Natural killer cell treated with Interleukin-12 subunit alpha and Interleukin-12 subunit beta and Interleukin-15 and Interleukin-18, amount 100 ng/mL, for 72 hours (primary cell): ENCODE measurements around the gene NMRAL1. TPM values are rescaled to one million over a fixed set of nuclear protein-coding genes. Genes with fewer than 3 reads are reported as not detected.

Experiments
- ATAC-seq, 2 donors: fragments of 150-1000 bp; cut with Tn5 transposase in 1 of 2; sonication (Bioruptor Pico), chemical (Tn5 transposase) in 1 of 2; 2 replicates each; pipeline ENCODE4 v1.10.0; 2021
- DNase-seq: peaks from one replicate; pipeline ENCODE4 v3.0.0; 2022; ENCODE audit warnings: low spot score
- H3K27ac Mint-ChIP-seq, 2 donors: 1 replicate in 1 of 2; 2 replicates in 1 of 2; pipeline ENCODE4 v1.8.0; 2022; ENCODE audit warnings: mixed read lengths in 2 of 2, mild to moderate bottlenecking in 1 of 2, moderate library complexity in 1 of 2
- H3K27me3 Mint-ChIP-seq, 2 donors: 1 replicate in 1 of 2; 2 replicates in 1 of 2; pipeline ENCODE4 v1.8.0; 2022; ENCODE audit warnings: mixed read lengths in 2 of 2
- H3K36me3 Mint-ChIP-seq: one replicate; pipeline ENCODE4 v1.8.0; 2022; ENCODE audit warnings: mixed read lengths
- H3K4me1 Mint-ChIP-seq, 2 donors: 1 replicate in 1 of 2; 2 replicates in 1 of 2; pipeline ENCODE4 v1.8.0; 2022; ENCODE audit warnings: low read depth in 2 of 2, mixed read lengths in 2 of 2, mild to moderate bottlenecking in 1 of 2
- H3K4me3 Mint-ChIP-seq: one replicate; pipeline ENCODE4 v1.8.0; 2022; ENCODE audit warnings: mixed read lengths
- H3K9me3 Mint-ChIP-seq: 2 replicates; pipeline ENCODE4 v1.8.0; 2022; ENCODE audit warnings: mixed read lengths
- total RNA-seq, 2 donors: library from RNA; stranded (reverse); gene quantifications; one replicate each; pipeline ENCODE4 v1.2.3, GENCODE V29; 2022

The NMRAL1 gene
- total RNA-seq, 2 donors from 2014 or later: 40.7 to 80.9 TPM

DNA sequence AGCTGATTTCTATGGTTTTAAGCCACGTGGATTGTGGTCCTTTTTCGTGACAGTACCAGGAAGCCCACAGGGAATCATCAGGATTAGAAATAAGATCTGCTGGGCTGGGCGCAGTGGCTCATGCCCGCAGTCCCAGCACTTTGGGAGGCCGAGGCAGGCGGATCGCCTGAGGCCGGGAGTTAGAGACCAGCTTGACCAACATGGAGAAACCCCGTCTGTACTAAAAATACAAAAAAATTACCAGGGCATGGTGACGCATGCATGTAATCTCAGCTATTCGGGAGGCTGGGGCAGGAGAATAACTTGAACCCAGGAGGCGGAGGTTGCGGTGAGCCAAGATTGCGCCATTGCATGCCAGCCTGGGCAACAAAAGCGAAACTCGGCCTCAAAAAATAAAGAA lies 6.5 kb downstream of the NMRAL1 start:
- no peaks in the 10 kb centered on the region for H3K27me3 Mint-ChIP-seq
- H3K27ac Mint-ChIP-seq: peak overlapping the region in 1 of 2 donors; percentile 98
- DNase-seq (no peak), ATAC-seq (no peak)
- H3K36me3 Mint-ChIP-seq: peaks cover 5% of the 10 kb centered on the region
- H3K9me3 Mint-ChIP-seq: no peaks in the 10 kb centered on the region
- no peak overlapping the region for H3K4me3 Mint-ChIP-seq
- peaks cover 24 to 26% of the 10 kb centered on the region in 2 donors for H3K4me1 Mint-ChIP-seq

DNA sequence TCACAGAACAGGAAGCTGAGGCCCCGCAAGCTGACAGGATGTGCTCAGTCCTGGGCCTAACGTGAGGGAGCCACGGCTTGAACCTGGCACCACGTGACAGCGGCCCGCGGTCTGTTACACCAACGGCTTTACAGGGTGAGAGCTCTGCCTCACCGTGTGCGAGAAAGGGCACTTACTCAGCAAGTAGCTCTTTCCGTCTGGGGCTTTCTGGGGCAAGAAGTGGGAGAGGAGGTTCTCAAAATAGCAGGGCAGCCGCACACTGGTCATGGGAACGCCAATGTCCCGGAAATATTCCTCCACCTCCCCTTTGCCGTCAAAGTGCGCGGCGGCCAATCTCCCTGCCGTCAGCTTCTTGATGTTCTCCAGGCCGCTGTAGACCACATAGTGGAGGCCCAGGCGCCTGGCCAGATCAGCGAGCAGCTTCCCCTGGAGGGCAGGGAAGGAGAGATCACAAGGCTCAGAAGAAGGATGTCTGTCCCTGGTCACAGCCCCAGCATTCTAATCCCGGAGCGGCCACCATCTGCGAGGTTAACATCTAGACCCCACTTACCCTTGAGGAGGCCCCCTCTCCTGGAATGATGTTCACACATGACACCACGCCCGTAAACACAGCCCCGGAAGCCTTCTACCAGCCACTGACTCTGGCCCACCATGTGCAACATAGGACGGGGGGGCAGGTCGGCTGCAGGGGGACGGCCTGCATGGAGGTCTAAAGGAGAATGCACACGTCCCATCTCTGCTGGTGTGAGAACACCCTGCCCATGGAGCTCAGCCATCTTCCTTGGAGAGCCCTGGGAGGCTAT lies 8.2 kb downstream of the NMRAL1 start:
- Mint-ChIP-seq H3K4me3 (peak overlapping the region; percentile 77), H3K36me3 (peaks cover 5% of the 10 kb centered on the region)
- peak; percentile 93 for DNase-seq

DNA sequence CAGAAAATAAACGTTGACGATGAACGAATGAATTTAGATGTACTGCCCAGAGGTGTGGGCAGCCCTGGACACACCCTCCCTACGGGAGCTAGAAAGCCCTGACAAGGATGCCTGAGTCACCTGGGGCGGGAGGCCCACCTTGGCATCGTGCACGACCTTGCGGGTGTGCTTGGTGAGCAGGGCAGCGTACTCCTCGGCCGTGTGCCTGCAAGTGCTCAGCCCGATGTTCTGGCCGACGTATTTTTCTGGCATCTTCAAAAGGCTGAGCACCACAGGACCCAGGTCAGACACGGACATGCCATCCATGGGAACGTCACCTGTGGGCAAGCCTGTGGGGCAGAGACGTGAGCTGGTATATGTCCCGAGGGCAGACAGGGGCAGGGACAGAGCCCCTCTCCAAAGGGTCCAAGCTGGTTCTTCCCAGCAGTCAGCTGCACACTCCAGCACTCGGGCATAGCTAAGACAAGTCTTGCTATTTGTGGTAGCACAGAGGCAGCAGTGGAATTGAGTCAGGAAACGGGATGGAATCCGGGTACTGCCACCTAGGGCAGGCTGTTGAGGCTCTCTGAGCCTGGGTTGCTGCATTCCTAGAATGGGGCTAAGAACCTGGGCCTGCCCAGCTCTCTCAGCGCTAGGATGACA lies 10.8 kb downstream of the NMRAL1 start:
- Mint-ChIP-seq H3K9me3 (no peaks in the 10 kb centered on the region), H3K27ac (peak overlapping the region; percentile 53 to 76), H3K4me3 (no peak overlapping the region), H3K4me1 (peaks cover 37 to 39% of the 10 kb centered on the region in 2 donors), H3K36me3 (peaks cover 5% of the 10 kb centered on the region), H3K27me3 (no peaks in the 10 kb centered on the region)
- ATAC-seq: no peak
- DNase-seq: no peak

More for the DNA sequence above, 8.2 kb downstream of the NMRAL1 start:
- Mint-ChIP-seq H3K27me3 (no peaks in the 10 kb centered on the region), H3K4me1 (peaks cover 23 to 24% of the 10 kb centered on the region in 2 donors), H3K9me3 (no peaks in the 10 kb centered on the region), H3K27ac (peak overlapping the region; percentile 97 to 98)
- peak; percentile 97 to 98 for ATAC-seq

DNA sequence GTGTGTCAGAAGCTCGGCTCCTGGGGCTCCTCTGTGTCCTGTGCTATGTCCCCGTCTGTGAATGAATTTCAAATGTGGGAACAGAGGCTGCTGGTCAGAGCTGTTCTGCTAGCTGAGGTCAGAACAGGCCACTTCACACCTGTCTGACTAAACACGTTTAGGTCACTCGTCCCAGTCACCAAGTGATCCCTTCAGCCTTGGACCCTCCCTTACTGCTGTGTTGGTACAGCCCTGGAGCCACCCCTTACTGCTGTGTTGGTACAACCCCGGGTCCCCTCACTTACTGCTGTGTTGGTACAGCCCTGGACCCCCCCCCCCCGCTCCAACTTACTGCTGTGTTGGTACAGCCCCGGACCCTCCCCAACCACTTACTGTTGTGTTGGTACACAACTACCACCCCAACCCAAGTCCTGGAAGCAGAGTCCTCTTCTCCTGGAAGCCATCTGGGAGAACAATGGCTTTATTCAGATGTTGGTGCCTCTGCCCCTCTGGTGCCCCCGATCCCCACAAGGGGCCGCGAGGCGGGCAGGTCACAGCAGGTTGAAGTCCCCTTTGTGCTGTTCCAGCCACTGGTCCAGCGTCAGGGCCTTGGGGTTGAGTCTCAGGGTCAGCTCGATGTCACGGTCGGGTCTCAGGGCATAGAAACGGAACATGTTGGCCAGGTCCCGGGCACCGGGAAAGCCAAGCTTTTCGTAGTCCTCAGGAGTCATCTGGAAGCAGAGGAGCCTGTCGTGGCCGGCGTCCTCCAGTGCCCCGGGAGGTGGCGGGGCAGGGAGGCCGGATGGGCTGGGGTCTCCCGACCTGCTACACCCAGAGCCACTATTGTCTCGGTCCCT lies 13.0 kb downstream of the NMRAL1 start:
- DNase-seq (no peak), ATAC-seq (no peak)
- Mint-ChIP-seq H3K4me3 (no peak overlapping the region), H3K27me3 (no peaks in the 10 kb centered on the region), H3K36me3 (no peaks in the 10 kb centered on the region), H3K4me1 (peaks cover 31 to 36% of the 10 kb centered on the region in 2 donors), H3K9me3 (no peaks in the 10 kb centered on the region), H3K27ac (peak overlapping the region in 1 of 2 donors; percentile 51)

- Mint-ChIP-seq H3K9me3 (no peaks in the 10 kb centered on the region), H3K4me3 (no peak overlapping the region), H3K36me3 (no peaks in the 10 kb centered on the region), H3K27ac (peak overlapping the region in 1 of 2 donors; percentile 51), H3K4me1 (peaks cover 26 to 30% of the 10 kb centered on the region in 2 donors), H3K27me3 (no peaks in the 10 kb centered on the region)
- DNase-seq (no peak), ATAC-seq (no peak)
Measured at GRCh38 chr16:4460936-4461249, 13.5 kb downstream of the NMRAL1 start.

DNA sequence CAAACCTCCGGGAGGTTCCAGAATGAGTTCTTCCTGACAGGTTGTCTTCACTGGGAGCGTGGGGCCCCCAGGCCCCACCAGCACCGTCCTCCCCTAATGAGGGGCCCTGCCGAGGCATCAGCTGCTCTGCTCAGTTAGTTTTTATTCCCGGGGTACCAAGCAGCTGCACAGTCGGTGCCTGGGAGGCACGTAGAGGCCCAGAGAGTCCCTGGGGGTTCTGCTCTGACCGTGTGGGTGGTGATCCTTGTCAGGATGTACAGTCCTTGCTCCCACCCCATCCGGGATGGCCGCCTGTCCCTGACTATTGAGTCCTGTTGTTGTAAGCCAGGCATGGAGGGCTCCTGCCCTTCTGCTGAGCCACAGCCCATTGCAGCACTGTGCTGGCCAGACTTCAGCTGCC lies 18.5 kb downstream of the NMRAL1 start:
- DNase-seq (no peak), ATAC-seq (no peak)
- H3K4me3 Mint-ChIP-seq: no peak overlapping the region
- H3K4me1 Mint-ChIP-seq: peaks cover 11 to 21% of the 10 kb centered on the region in 2 donors
- H3K27me3 Mint-ChIP-seq: no peaks in the 10 kb centered on the region
- H3K27ac Mint-ChIP-seq: no peak overlapping the region
- H3K9me3 Mint-ChIP-seq: no peaks in the 10 kb centered on the region
- peaks cover 4% of the 10 kb centered on the region for H3K36me3 Mint-ChIP-seq

DNA sequence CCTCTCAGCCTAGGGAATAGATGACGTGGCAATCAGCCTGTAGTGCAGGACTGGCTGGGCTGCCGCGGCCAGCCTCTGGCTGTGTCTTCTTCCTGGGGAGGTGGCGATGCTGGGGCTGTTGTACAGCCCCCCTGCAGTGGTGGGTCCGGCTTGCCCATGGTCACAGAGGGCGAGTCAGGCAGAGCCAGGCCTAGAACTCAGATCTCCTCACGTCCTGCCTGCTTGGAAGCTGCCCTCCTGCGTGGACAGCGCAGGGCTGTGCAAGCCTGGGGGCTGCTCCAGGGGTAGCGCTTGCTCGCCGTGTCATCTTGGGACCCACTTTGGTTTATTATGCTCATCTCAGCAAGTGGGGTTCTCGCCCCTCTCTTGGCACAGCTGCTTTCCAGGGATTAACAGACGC lies 19.3 kb downstream of the NMRAL1 start:
- H3K27me3 Mint-ChIP-seq: no peaks in the 10 kb centered on the region
- ATAC-seq: no peak
- no peak overlapping the region for H3K4me3 Mint-ChIP-seq
- no peak for DNase-seq
- H3K9me3 Mint-ChIP-seq: no peaks in the 10 kb centered on the region
- no peak overlapping the region for H3K27ac Mint-ChIP-seq
- H3K36me3 Mint-ChIP-seq: peaks cover 4% of the 10 kb centered on the region
- H3K4me1 Mint-ChIP-seq: peaks cover 10 to 18% of the 10 kb centered on the region in 2 donors

GRCh38 chr16:4454623-4455022 lies 19.8 kb downstream of the NMRAL1 start:
- no peak overlapping the region for H3K4me3 Mint-ChIP-seq
- no peaks in the 10 kb centered on the region for H3K27me3 Mint-ChIP-seq
- H3K4me1 Mint-ChIP-seq: peaks cover 7 to 13% of the 10 kb centered on the region in 2 donors
- H3K36me3 Mint-ChIP-seq: peaks cover 4% of the 10 kb centered on the region
- no peak overlapping the region for H3K27ac Mint-ChIP-seq
- no peaks in the 10 kb centered on the region for H3K9me3 Mint-ChIP-seq
- ATAC-seq (no peak), DNase-seq (no peak)

DNA sequence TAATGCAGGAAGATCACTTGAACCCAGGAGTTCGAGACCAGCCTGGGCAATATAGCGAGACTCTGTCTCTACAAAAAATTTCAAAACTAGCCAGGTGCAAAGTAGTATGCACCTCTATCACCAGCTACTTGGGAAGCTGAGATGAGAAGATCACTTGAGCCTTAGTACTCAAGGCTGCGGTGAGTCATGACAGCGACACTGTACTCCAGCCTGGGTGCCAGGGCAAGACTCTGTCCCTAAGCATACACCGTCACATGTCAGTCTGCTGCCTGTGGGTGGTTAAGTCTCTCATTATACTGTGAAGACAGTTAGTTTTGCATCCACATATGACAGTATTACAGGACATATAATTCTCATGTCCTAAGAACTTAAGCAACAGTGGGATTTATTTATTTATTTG lies 21.8 kb downstream of the NMRAL1 start:
- H3K4me3 Mint-ChIP-seq: no peak overlapping the region
- DNase-seq (no peak), ATAC-seq (no peak)
- H3K27me3 Mint-ChIP-seq: no peaks in the 10 kb centered on the region
- H3K4me1 Mint-ChIP-seq: peaks cover 0 to 6% of the 10 kb centered on the region in 2 donors
- no peak overlapping the region for H3K27ac Mint-ChIP-seq
- H3K36me3 Mint-ChIP-seq: peaks cover 4% of the 10 kb centered on the region
- no peaks in the 10 kb centered on the region for H3K9me3 Mint-ChIP-seq

GRCh38 chr16:4450931-4451519 lies 23.4 kb downstream of the NMRAL1 start:
- no peak overlapping the region for H3K27ac Mint-ChIP-seq
- ATAC-seq: no peak

DNA sequence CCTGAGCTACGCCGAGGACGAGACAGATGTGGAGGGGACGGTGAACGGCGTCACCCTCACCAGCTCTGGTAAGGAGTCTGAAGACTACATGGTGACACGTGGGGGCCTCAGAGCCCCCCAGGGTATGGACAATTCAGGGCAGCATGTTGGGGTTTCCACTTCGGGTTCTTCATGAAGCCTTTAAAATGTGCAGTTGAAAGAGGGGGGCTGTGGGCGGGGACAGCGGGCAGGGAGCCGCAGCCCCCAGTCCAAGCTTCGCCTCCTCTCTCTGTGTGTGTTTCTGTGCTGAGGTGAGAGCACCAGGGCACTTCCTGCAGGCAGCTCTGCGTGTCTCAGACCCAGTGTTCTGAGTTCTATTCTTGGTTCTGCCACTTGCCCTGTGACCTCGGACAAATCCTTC lies 24.0 kb downstream of the NMRAL1 start:
- H3K9me3 Mint-ChIP-seq: no peaks in the 10 kb centered on the region
- no peak overlapping the region for H3K27ac Mint-ChIP-seq

More at GRCh38 chr16:4450931-4451519, 23.4 kb downstream of the NMRAL1 start:
- peaks cover 0 to 4% of the 10 kb centered on the region in 2 donors for H3K4me1 Mint-ChIP-seq
- no peak overlapping the region for H3K4me3 Mint-ChIP-seq
- no peak for DNase-seq
- H3K27me3 Mint-ChIP-seq: no peaks in the 10 kb centered on the region
- peaks cover 4% of the 10 kb centered on the region for H3K36me3 Mint-ChIP-seq
- H3K9me3 Mint-ChIP-seq: no peaks in the 10 kb centered on the region

DNA sequence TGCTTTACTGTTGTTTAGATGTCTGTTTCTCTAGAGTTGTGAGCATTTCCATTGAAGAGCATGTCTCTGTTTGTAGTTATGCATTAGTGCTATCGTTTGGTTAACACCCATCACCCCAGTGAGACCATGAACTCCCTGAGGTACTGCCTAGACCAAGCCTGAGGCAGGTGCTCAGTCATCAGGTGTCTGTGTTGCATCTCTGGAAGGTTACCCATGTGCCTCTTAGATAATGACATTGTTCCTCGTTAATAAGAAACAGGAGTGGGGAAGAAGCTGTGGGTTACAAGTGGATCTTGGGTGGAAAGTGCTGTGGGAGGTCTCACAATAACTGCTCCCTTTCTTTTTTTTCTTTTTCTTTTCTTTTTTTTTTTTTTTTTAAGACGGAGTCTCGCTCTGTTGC lies 30.4 kb downstream of the NMRAL1 start:
- no peaks in the 10 kb centered on the region for H3K4me1 Mint-ChIP-seq
- H3K27ac Mint-ChIP-seq: peak overlapping the region in 1 of 2 donors; percentile 23
- no peak for DNase-seq
- no peak overlapping the region for H3K4me3 Mint-ChIP-seq
- H3K9me3 Mint-ChIP-seq: no peaks in the 10 kb centered on the region
- H3K36me3 Mint-ChIP-seq: peaks cover 23% of the 10 kb centered on the region
- no peaks in the 10 kb centered on the region for H3K27me3 Mint-ChIP-seq
- ATAC-seq: no peak

More for the DNA sequence above, 24.0 kb downstream of the NMRAL1 start:
- DNase-seq (no peak), ATAC-seq (no peak)
- peaks cover 0 to 4% of the 10 kb centered on the region in 2 donors for H3K4me1 Mint-ChIP-seq
- H3K36me3 Mint-ChIP-seq: peaks cover 4% of the 10 kb centered on the region
- H3K4me3 Mint-ChIP-seq: no peak overlapping the region
- H3K27me3 Mint-ChIP-seq: no peaks in the 10 kb centered on the region

- peaks cover 23% of the 10 kb centered on the region for H3K36me3 Mint-ChIP-seq
- ATAC-seq: no peak
- no peak overlapping the region for H3K4me3 Mint-ChIP-seq
- no peaks in the 10 kb centered on the region for H3K9me3 Mint-ChIP-seq
- no peaks in the 10 kb centered on the region for H3K27me3 Mint-ChIP-seq
- peak overlapping the region in 1 of 2 donors; percentile 23 for H3K27ac Mint-ChIP-seq
- no peaks in the 10 kb centered on the region for H3K4me1 Mint-ChIP-seq
- DNase-seq: no peak
Measured at GRCh38 chr16:4443271-4443670, 31.2 kb downstream of the NMRAL1 start.
